Spleen (tissue), 11 donors: Measurements from ENCODE around the gene PRKCB. TPM values are rescaled to one million over a fixed set of nuclear protein-coding genes. Genes with fewer than 3 reads are reported as not detected.

ENCODE experiments used
- DNase-seq: peaks from one replicate; pipeline ENCODE4 v3.0.0-alpha.2; 2020
- H3K27ac ChIP-seq, 8 donors: fragments of 200-600 bp; sonication (generic) in 7 of 8; 1 replicate in 4 of 8; 2 replicates in 4 of 8; pipeline versions ENCODE4 v1.5.0 to v1.8.0; 2016 to 2021; ENCODE audit warnings: inconsistent platforms in 4 of 8, mild to moderate bottlenecking in 4 of 8, moderate library complexity in 1 of 8
- H3K27me3 ChIP-seq, 7 donors: fragments of 200-600 bp; sonication (generic) in 6 of 7; replicated peaks in 1 of 7; 1 replicate in 4 of 7; 2 replicates in 3 of 7; pipeline versions ENCODE4 v1.5.0 to v1.8.0; 2016 to 2021; ENCODE audit warnings: inconsistent platforms in 3 of 7, mild to moderate bottlenecking in 1 of 7
- H3K36me3 ChIP-seq, 6 donors: fragments of 200-600 bp; sonication (generic) in 5 of 6; 1 replicate in 4 of 6; 2 replicates in 2 of 6; pipeline versions ENCODE4 v1.5.0 to v1.8.0; 2016 to 2021; ENCODE audit warnings: inconsistent platforms in 2 of 6
- H3K4me1 ChIP-seq, 6 donors: fragments of 200-600 bp; sonication (generic) in 5 of 6; 1 replicate in 3 of 6; 2 replicates in 3 of 6; pipeline versions ENCODE4 v1.5.0 to v1.8.0; 2016 to 2021; ENCODE audit warnings: inconsistent platforms in 3 of 6
- H3K4me3 ChIP-seq, 8 donors: fragments of 200-600 bp; sonication (generic) in 7 of 8; 1 replicate in 4 of 8; 2 replicates in 4 of 8; pipeline versions ENCODE4 v1.5.0 to v1.8.0; 2016 to 2021; ENCODE audit warnings: inconsistent platforms in 4 of 8, mild to moderate bottlenecking in 4 of 8, moderate library complexity in 2 of 8
- H3K9me3 ChIP-seq, 8 donors: fragments of 200-600 bp; sonication (generic) in 7 of 8; 1 replicate in 4 of 8; 2 replicates in 4 of 8; pipeline versions ENCODE4 v1.5.0 to v1.8.0; 2016 to 2021; ENCODE audit warnings: inconsistent platforms in 4 of 8
- POLR2A ChIP-seq, 3 donors: fragments of 450-650 bp; IDR thresholded peaks; one replicate each; pipeline ENCODE4 v1.5.1; 2017; ENCODE audit warnings: antibody characterized with exemption in 3 of 3, mild to moderate bottlenecking in 1 of 3
- POLR2AphosphoS5 ChIP-seq, 3 donors: sonication (generic); formaldehyde crosslinking; IDR thresholded peaks; one replicate each; pipeline ENCODE4 v1.5.1; 2017; ENCODE audit warnings: antibody characterized with exemption in 3 of 3
- WGBS, 5 donors: extraction: QIAGEN DNeasy Blood & Tissue Kit in 3 of 5; methylation state at CpG; one replicate each; pipeline versions ENCODE4 v1.1.5 to v1.1.7; 2013 to 2018; 5-methylcytosine and 5-hydroxymethylcytosine counted together
- intact Hi-C: fragments of 100-400 bp; cut with DNase I; formaldehyde crosslinking; loops from one replicate; pipeline ENCODE4 v1.15.0; 2023; ENCODE audit warnings: low total_unique reads
- polyA plus RNA-seq, 3 donors: library from polyadenylated mRNA; stranded (reverse); fragments of 200-250 nt; gene quantifications; one replicate each; pipeline ENCODE4 v1.2.1, GENCODE V29; 2013
- total RNA-seq, 7 donors: library from RNA; depleted of rRNA in 3 of 7; stranded (reverse); fragments of >200 nt in 3 of 7; fragmentation: NEBNext Ultra II Directional in 4 of 7; extraction: Animal tissue kit (Norgen Biotek cat#: 25700) in 4 of 7; gene quantifications; one replicate each; pipeline versions ENCODE4 v1.1.0 to v1.2.1, GENCODE V29; 2016 to 2021
- TF ChIP-seq, protein P1 (sequence below), 11 experiments: fragments of 200-600 bp in 7 of 11; fragments of 450-650 bp in 4 of 11; sonication (generic) in 4 of 11; IDR thresholded peaks in 8 of 11; conservative IDR thresholded peaks in 3 of 11; 1 replicate in 7 of 11; 2 replicates in 4 of 11; pipeline versions ENCODE4 v1.4.0 to v1.8.0; 2016 to 2021; ENCODE audit warnings: antibody characterized with exemption in 11 of 11, inconsistent platforms in 4 of 11, mild to moderate bottlenecking in 1 of 11
- donor health status: healthy with polysubstance abuse.
- donor health status: DM: no; HTN: no; CAD: no; lungs with moderate emphysema.
- donor health status: DM: no; HTN: no; CAD: no.
- donor health status: Bipolar disorder and iron deficiency.
- donor health status: healthy.
- donor health status: DM: no; HTN: no; CAD: no.
- donor health status: DM: yes; HTN: yes; CAD: no.

Gene PRKCB
- total and polyA plus RNA-seq, 10 donors: 33.8 to 284 (median 182) TPM

DNA sequence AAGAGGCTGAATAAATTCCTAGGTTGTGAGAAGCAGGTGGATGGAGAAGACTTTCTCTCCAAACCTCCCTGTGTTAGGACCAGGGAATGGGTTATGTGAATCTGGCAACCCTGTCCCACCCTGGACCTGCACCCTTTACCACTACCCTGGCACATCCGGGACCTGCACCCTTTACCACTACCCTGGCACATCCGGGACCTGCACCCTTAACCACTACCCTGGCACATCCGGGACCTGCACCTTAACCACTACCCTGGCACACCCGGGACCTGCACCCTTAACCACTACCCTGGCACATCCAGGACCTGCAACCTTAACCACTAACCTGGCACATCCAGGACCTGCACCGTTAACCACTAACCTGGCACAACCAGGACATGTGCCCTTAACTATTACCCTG is 213.3 kb downstream of the PRKCB start:
- no peak for TF ChIP-seq POLR2A (IDR thresholded peaks at IDR 0.05)
- TF ChIP-seq POLR2AphosphoS5 (IDR thresholded peaks at IDR 0.05): no peak
- TF ChIP-seq, protein P1, sequence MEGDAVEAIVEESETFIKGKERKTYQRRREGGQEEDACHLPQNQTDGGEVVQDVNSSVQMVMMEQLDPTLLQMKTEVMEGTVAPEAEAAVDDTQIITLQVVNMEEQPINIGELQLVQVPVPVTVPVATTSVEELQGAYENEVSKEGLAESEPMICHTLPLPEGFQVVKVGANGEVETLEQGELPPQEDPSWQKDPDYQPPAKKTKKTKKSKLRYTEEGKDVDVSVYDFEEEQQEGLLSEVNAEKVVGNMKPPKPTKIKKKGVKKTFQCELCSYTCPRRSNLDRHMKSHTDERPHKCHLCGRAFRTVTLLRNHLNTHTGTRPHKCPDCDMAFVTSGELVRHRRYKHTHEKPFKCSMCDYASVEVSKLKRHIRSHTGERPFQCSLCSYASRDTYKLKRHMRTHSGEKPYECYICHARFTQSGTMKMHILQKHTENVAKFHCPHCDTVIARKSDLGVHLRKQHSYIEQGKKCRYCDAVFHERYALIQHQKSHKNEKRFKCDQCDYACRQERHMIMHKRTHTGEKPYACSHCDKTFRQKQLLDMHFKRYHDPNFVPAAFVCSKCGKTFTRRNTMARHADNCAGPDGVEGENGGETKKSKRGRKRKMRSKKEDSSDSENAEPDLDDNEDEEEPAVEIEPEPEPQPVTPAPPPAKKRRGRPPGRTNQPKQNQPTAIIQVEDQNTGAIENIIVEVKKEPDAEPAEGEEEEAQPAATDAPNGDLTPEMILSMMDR (IDR thresholded peaks at IDR 0.05 in 8 of 11, conservative IDR thresholded peaks at IDR 0.05 in 3 of 11): no peak
- Histone ChIP-seq H3K4me3 (no peak overlapping the region), H3K4me1 (peaks cover 0 to 4% (median 0%) of the 10 kb centered on the region in 6 donors), H3K9me3 (no peaks in the 10 kb centered on the region), H3K27ac (no peak overlapping the region), H3K36me3 (peaks cover 0 to 93% (median 7%) of the 10 kb centered on the region in 6 donors), H3K27me3 (no peaks in the 10 kb centered on the region)
- no peak for DNase-seq
- intact Hi-C loops: no loop called here
- WGBS, 5 donors: 82 to 97% (median 94%) methylated on average over 5 of the region's 5 CpGs

DNA sequence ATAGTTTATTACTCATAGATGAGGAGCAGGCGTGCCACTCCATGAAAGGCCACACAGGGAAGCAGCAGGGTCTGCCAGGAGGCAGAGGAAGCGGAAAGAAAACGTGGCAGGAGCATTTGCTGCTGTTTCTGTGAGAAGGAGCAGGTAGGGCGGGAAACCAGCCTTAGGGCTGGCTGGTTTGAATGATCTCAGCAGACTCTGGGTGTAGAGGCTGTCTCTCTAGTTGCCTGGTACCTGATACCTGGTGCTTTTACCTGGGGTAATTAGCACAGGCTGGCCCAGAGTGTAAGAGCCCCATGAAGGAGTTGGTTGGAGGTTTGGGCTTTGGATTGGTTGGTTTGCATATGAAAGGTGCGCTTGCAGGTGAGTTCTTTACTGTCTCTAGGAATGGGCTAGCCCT is 215.3 kb downstream of the PRKCB start:
- TF ChIP-seq POLR2A (IDR thresholded peaks at IDR 0.05) (no peak), POLR2AphosphoS5 (IDR thresholded peaks at IDR 0.05) (no peak)
- TF ChIP-seq, protein P1 (IDR thresholded peaks at IDR 0.05 in 8 of 11, conservative IDR thresholded peaks at IDR 0.05 in 3 of 11): no peak
- intact Hi-C loops: no loop called here
- no peaks in the 10 kb centered on the region for H3K27me3 ChIP-seq
- no peak overlapping the region for H3K27ac ChIP-seq
- peaks cover 0 to 13% (median 0%) of the 10 kb centered on the region in 6 donors for H3K4me1 ChIP-seq
- peaks cover 0 to 95% (median 4%) of the 10 kb centered on the region in 6 donors for H3K36me3 ChIP-seq
- DNase-seq: no peak
- no peak overlapping the region for H3K4me3 ChIP-seq
- WGBS, 5 donors: 83 to 92% (median 87%) methylated on average over 5 of the region's 5 CpGs
- no peaks in the 10 kb centered on the region for H3K9me3 ChIP-seq

- TF ChIP-seq POLR2A (IDR thresholded peaks at IDR 0.05): no peak
- TF ChIP-seq POLR2AphosphoS5 (IDR thresholded peaks at IDR 0.05): no peak
- TF ChIP-seq, protein P1 (IDR thresholded peaks at IDR 0.05 in 8 of 11, conservative IDR thresholded peaks at IDR 0.05 in 3 of 11): no peak
- H3K36me3 ChIP-seq: peaks cover 0 to 95% (median 7%) of the 10 kb centered on the region in 6 donors
- H3K9me3 ChIP-seq: no peaks in the 10 kb centered on the region
- DNase-seq: no peak
- 77 to 88% (median 83%) methylated on average over 9 of the region's 9 CpGs for WGBS, 5 donors
- no peaks in the 10 kb centered on the region for H3K27me3 ChIP-seq
- H3K4me1 ChIP-seq: peaks cover 0 to 13% (median 0%) of the 10 kb centered on the region in 6 donors
- intact Hi-C loops: no loop called here
- H3K4me3 ChIP-seq: no peak overlapping the region
- no peak overlapping the region for H3K27ac ChIP-seq
Observed at GRCh38 chr16:24052329-24053098, 216.7 kb downstream of the PRKCB start.

GRCh38 chr16:24053099-24053946 is 217.5 kb downstream of the PRKCB start:
- WGBS, 5 donors: 89 to 93% (median 91%) methylated on average over 8 of the region's 8 CpGs

More at GRCh38 chr16:24053099-24053946, 217.5 kb downstream of the PRKCB start:
- H3K9me3 ChIP-seq: no peaks in the 10 kb centered on the region
- H3K4me3 ChIP-seq: no peak overlapping the region
- TF ChIP-seq, protein P1 (IDR thresholded peaks at IDR 0.05 in 8 of 11, conservative IDR thresholded peaks at IDR 0.05 in 3 of 11): no peak
- TF ChIP-seq POLR2A (IDR thresholded peaks at IDR 0.05): no peak
- no peak for TF ChIP-seq POLR2AphosphoS5 (IDR thresholded peaks at IDR 0.05)
- DNase-seq: no peak
- intact Hi-C loops: no loop called here
- peaks cover 0 to 93% (median 8%) of the 10 kb centered on the region in 6 donors for H3K36me3 ChIP-seq
- no peak overlapping the region for H3K27ac ChIP-seq
- H3K4me1 ChIP-seq: peaks cover 0 to 13% (median 0%) of the 10 kb centered on the region in 6 donors
- no peaks in the 10 kb centered on the region for H3K27me3 ChIP-seq
